Effector memory CD8-positive, alpha-beta T cell (primary cell): ENCODE data around the gene ARID5B.

Source experiments
- ATAC-seq: fragments of 150-1000 bp; cut with Tn5 transposase; replicated peaks from 2 replicates; pipeline ENCODE4 v1.10.0; 2021; ENCODE audit warnings: mild to moderate bottlenecking, moderate library complexity
- DNase-seq, 3 experiments: peaks; one replicate each; pipeline ENCODE4 v3.0.0; 2021
- H3K27ac Mint-ChIP-seq, 2 donors: one replicate each; pipeline ENCODE4 v1.8.0; 2022; ENCODE audit warnings: mild to moderate bottlenecking in 2 of 2, mixed read lengths in 2 of 2, moderate library complexity in 2 of 2
- H3K27me3 Mint-ChIP-seq, 2 donors: one replicate each; pipeline ENCODE4 v1.8.0; 2022; ENCODE audit warnings: mixed read lengths in 2 of 2
- H3K36me3 Mint-ChIP-seq: one replicate; pipeline ENCODE4 v1.8.0; 2022; ENCODE audit warnings: mild to moderate bottlenecking, moderate library complexity, mixed read lengths; ENCODE audit not compliant: insufficient read depth
- H3K4me1 Mint-ChIP-seq, 2 donors: one replicate each; pipeline ENCODE4 v1.8.0; 2022; ENCODE audit warnings: low read depth in 2 of 2, mixed read lengths in 2 of 2
- H3K4me3 Mint-ChIP-seq, 2 donors: one replicate each; pipeline ENCODE4 v1.8.0; 2022; ENCODE audit warnings: mild to moderate bottlenecking in 2 of 2, mixed read lengths in 2 of 2, moderate library complexity in 2 of 2
- H3K9me3 Mint-ChIP-seq, 2 donors: one replicate each; pipeline ENCODE4 v1.8.0; 2022; ENCODE audit warnings: mixed read lengths in 2 of 2

The ARID5B gene

GRCh38 chr10:62071846-62072281 lies 170.4 kb downstream of the ARID5B start:
- H3K9me3 Mint-ChIP-seq, result no peaks in the 10 kb centered on the region
- H3K27me3 Mint-ChIP-seq, result no peaks in the 10 kb centered on the region
- peaks cover 60% of the 10 kb centered on the region for H3K36me3 Mint-ChIP-seq
- peak overlapping the region in 1 of 2 donors; percentile 19 for H3K27ac Mint-ChIP-seq
- H3K4me3 Mint-ChIP-seq, result no peak overlapping the region
- H3K4me1 Mint-ChIP-seq, result peaks cover 10 to 11% of the 10 kb centered on the region in 2 donors
- DNase-seq, result no peak
- ATAC-seq, result no peak

- no peaks in the 10 kb centered on the region for H3K27me3 Mint-ChIP-seq
- peak overlapping the region in 1 of 2 donors; percentile 47 for H3K27ac Mint-ChIP-seq
- H3K9me3 Mint-ChIP-seq, result no peaks in the 10 kb centered on the region
- H3K36me3 Mint-ChIP-seq, result peaks cover 55% of the 10 kb centered on the region
- DNase-seq (no peak), ATAC-seq (no peak)
- peaks cover 10 to 17% of the 10 kb centered on the region in 2 donors for H3K4me1 Mint-ChIP-seq
- H3K4me3 Mint-ChIP-seq, result no peak overlapping the region
Observed at GRCh38 chr10:62072901-62073300, 171.4 kb downstream of the ARID5B start.

DNA sequence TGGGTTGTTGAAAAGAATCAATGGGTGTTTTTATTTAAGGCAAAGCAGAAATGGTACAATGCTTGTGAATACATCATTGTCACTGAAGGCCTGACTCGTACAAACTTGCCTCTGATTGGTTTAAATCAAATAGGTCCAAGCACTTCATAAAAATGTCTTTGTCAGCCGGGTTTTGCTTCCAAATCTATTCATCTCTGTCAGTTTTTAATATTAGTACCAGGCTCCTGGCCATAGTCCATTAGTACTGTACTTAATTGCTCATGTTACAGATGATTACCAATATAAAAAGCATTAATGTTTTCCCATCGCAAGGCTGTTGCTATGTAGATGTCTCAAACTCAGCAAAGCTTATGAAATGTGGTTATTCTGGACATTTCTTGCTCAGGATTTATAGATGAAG lies 171.9 kb downstream of the ARID5B start:
- Mint-ChIP-seq H3K27me3 (no peaks in the 10 kb centered on the region), H3K9me3 (no peaks in the 10 kb centered on the region), H3K4me1 (peaks cover 10 to 17% of the 10 kb centered on the region in 2 donors), H3K36me3 (peaks cover 56% of the 10 kb centered on the region), H3K27ac (peak overlapping the region in 1 of 2 donors; percentile 47), H3K4me3 (no peak overlapping the region)
- DNase-seq (no peak), ATAC-seq (no peak)

- H3K27ac Mint-ChIP-seq, result peak overlapping the region in 1 of 2 donors; percentile 42
- H3K27me3 Mint-ChIP-seq, result no peaks in the 10 kb centered on the region
- H3K9me3 Mint-ChIP-seq, result no peaks in the 10 kb centered on the region
- ATAC-seq, result no peak
- DNase-seq, result no peak
- H3K4me3 Mint-ChIP-seq, result no peak overlapping the region
- peaks cover 16 to 22% of the 10 kb centered on the region in 2 donors for H3K4me1 Mint-ChIP-seq
- H3K36me3 Mint-ChIP-seq, result peaks cover 38% of the 10 kb centered on the region
Observed at GRCh38 chr10:62075414-62075813, 173.9 kb downstream of the ARID5B start.

DNA sequence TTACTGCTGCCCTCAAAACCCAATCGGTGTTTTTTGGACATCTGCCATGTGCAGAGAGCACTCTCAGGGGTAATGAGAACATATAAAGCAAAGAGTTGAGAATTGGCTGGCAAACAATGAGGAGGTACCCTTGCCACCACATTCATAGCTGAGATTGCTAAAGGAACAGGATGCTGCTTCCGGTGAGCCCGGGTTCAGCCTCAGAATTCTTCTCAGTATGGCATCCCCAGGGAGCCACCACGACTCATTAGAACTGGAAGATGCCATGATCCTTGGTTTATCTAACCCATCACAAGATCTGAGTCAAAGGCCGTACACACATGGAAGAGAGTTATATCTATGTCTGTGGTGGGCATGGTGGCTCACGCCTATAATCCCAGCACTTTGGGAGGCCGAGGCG lies 174.4 kb downstream of the ARID5B start:
- ATAC-seq, result no peak
- Mint-ChIP-seq H3K27me3 (no peaks in the 10 kb centered on the region), H3K27ac (peak overlapping the region in 1 of 2 donors; percentile 42), H3K4me3 (no peak overlapping the region), H3K4me1 (peaks cover 16 to 23% of the 10 kb centered on the region in 2 donors), H3K36me3 (peaks cover 36% of the 10 kb centered on the region), H3K9me3 (no peaks in the 10 kb centered on the region)
- no peak for DNase-seq

GRCh38 chr10:62076891-62077290 lies 175.4 kb downstream of the ARID5B start:
- H3K27me3 Mint-ChIP-seq, result no peaks in the 10 kb centered on the region
- H3K27ac Mint-ChIP-seq, result peak overlapping the region; percentile 1 to 6
- no peak overlapping the region for H3K4me3 Mint-ChIP-seq
- H3K36me3 Mint-ChIP-seq, result peaks cover 28% of the 10 kb centered on the region
- H3K4me1 Mint-ChIP-seq, result peaks cover 14 to 32% of the 10 kb centered on the region in 2 donors
- no peak for DNase-seq
- no peaks in the 10 kb centered on the region for H3K9me3 Mint-ChIP-seq
- no peak for ATAC-seq

- H3K27me3 Mint-ChIP-seq, result no peaks in the 10 kb centered on the region
- DNase-seq (no peak), ATAC-seq (no peak)
- H3K27ac Mint-ChIP-seq, result no peak overlapping the region
- H3K4me1 Mint-ChIP-seq, result peaks cover 13 to 38% of the 10 kb centered on the region in 2 donors
- no peaks in the 10 kb centered on the region for H3K9me3 Mint-ChIP-seq
- no peak overlapping the region for H3K4me3 Mint-ChIP-seq
- H3K36me3 Mint-ChIP-seq, result peaks cover 22% of the 10 kb centered on the region
Observed at GRCh38 chr10:62077330-62078015, 176.0 kb downstream of the ARID5B start.

DNA sequence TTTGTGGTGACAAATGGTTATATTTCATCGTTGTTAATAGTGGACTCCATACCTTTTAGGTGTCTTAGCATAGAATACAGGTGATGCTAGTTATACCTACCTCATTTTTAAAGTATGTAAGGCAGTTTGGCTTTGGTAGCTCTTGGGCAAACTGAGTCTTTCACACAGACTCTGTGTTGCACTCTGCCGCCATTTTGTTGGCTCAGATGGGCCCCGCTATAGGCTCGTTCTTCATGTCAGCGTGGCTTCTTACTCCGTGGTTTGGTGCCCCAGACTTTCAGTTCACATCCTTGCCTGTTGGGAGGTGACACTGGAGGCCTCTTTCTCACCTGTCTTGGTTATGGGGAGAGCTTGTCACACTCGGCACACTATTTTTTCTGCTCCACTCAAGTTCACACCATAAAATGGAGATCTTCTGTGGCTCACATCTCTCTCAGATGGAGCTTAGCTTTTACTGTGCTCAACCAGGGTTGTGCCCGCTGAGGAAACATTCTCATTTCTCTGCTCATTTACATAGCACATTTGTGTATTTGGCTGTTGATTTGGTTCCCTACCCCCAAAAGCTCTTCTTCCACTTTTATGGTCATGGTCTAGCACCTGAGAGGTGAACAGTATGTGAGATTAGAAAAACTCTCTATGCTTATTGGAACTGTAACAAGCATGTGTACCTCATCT lies 178.5 kb downstream of the ARID5B start:
- peaks cover 15% of the 10 kb centered on the region for H3K36me3 Mint-ChIP-seq
- peaks cover 14 to 47% of the 10 kb centered on the region in 2 donors for H3K4me1 Mint-ChIP-seq
- no peaks in the 10 kb centered on the region for H3K27me3 Mint-ChIP-seq
- peak overlapping the region; percentile 49 to 65 for H3K27ac Mint-ChIP-seq
- H3K4me3 Mint-ChIP-seq, result no peak overlapping the region
- H3K9me3 Mint-ChIP-seq, result no peaks in the 10 kb centered on the region
- DNase-seq (no peak), ATAC-seq (peak; percentile 26)

DNA sequence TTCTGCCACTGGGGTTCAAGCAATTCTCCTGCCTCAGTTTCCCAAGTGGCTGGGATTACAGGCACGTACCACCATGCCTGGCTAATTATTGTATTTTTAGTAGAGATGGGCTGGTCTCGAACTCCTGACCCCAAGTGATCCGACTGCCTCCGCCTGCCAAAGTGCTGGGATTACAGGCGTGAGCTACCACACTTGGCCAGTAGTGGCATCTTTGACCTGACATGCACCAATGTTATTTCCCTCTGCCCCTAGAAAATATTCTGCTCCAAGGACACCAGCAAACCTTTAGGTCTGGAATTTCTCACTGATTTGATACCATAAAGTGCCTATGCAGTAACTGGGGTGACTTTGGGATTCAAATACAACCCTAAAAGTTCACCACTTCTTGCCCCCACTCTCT lies 179.4 kb downstream of the ARID5B start:
- no peak overlapping the region for H3K4me3 Mint-ChIP-seq
- no peak for ATAC-seq
- peaks cover 14 to 53% of the 10 kb centered on the region in 2 donors for H3K4me1 Mint-ChIP-seq
- peaks cover 8% of the 10 kb centered on the region for H3K36me3 Mint-ChIP-seq
- H3K9me3 Mint-ChIP-seq, result no peaks in the 10 kb centered on the region
- H3K27ac Mint-ChIP-seq, result peak overlapping the region in 1 of 2 donors; percentile 74
- no peak for DNase-seq
- H3K27me3 Mint-ChIP-seq, result no peaks in the 10 kb centered on the region

DNA sequence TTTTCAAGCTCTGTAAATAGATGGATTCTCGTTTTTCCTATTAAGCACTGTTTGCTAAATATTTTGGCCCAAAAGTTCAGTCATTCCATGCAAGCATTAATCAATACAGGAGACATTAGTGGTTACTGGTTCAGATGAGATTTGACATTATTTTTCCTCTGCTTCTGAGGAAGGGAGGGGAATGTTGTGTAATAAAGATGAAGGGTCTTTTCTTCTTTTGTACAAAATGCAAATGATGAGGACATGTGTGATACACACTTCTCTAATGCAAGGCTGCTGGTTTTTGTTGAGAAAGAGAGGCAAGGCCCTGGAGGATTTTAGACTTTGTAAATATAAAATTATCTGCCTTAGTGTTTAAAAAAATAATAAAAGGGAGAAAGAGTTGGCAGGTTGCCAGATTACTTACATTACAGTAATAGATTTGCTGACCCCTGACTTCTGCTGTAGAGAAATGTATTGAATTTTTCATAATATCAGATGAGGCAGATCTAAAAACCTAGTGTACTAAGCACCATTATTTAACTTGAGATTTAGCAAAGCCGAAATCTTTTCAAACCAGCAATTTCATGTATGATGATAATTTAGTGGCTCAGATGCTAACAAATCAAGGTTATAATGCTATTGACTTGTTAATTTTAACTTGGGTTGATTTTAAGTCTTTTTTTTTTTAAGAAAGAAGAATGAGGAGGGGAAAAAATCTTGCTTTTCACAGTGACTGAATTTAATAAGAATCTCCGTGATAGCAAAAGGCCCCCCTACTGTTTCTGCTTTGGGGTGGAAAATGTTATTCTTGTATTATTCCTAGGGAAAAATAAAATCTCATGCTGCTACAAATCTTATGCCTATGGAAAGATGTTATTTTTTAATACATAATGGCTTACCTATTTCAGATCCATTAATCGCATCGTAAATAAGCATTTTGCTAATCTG lies 180.1 kb downstream of the ARID5B start:
- Mint-ChIP-seq H3K9me3 (no peaks in the 10 kb centered on the region), H3K36me3 (peaks cover 12% of the 10 kb centered on the region), H3K27me3 (no peaks in the 10 kb centered on the region), H3K27ac (peak overlapping the region in 1 of 2 donors; percentile 94), H3K4me1 (peaks cover 14 to 53% of the 10 kb centered on the region in 2 donors), H3K4me3 (peak overlapping the region; percentile 21 to 56)
- no peak for ATAC-seq
- no peak for DNase-seq

GRCh38 chr10:62082271-62082656 lies 180.8 kb downstream of the ARID5B start:
- no peak for ATAC-seq
- Mint-ChIP-seq H3K4me1 (peaks cover 11 to 48% of the 10 kb centered on the region in 2 donors), H3K4me3 (peak overlapping the region; percentile 21 to 56), H3K36me3 (peaks cover 18% of the 10 kb centered on the region), H3K27me3 (no peaks in the 10 kb centered on the region), H3K9me3 (no peaks in the 10 kb centered on the region), H3K27ac (peak overlapping the region; percentile 45 to 94)
- no peak for DNase-seq

DNA sequence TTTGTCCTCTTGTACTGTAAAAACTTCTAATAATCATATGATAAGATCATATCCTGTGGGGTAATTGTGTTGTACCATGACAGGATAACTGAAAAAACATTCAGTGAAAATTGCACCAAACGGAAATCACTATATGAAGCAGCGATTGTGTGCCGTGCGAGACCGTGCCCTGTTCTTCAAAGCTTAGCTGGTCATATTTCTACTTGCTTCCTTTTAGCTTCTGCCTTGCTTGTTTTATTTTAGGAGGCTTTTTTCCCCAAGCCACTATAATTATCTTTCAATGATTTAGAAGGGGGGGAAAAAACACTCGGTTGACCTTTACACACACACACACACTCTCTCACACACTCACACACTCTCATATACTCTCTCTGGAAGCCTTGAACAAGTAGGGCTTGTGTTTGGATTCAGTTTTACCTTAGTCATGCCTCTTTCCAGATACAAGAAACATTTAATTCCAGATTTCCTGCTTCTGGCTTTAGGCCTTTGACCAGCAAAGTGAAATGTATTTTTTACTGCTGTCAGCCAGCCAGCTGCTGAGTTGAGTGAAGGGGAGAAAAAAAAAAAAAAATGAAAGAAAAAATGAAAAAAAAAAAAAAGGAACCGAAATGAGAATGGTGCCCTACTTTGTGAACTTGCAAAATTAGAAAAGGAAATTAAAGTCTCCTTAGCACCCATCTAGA lies 181.4 kb downstream of the ARID5B start:
- DNase-seq (peak in 2 of 3 experiments; percentile 7 to 33), ATAC-seq (peak; percentile 87)
- peaks cover 11 to 44% of the 10 kb centered on the region in 2 donors for H3K4me1 Mint-ChIP-seq
- H3K4me3 Mint-ChIP-seq, result peak overlapping the region; percentile 21 to 56
- H3K27ac Mint-ChIP-seq, result peak overlapping the region; percentile 45 to 94
- no peaks in the 10 kb centered on the region for H3K27me3 Mint-ChIP-seq
- peaks cover 24% of the 10 kb centered on the region for H3K36me3 Mint-ChIP-seq
- no peaks in the 10 kb centered on the region for H3K9me3 Mint-ChIP-seq
